GM21528 (cell line): ENCODE data around the gene IGF1R.

ENCODE experiments used
- ATAC-seq: cut with Tn5 transposase; IDR thresholded peaks from one replicate; pipeline ENCODE4 v1.9.1; 2021; ENCODE audit warnings: mild to moderate bottlenecking, moderate library complexity; ENCODE audit not compliant: unreplicated experiment, low FRiP score

The IGF1R gene

GRCh38 chr15:98722209-98722608 is 73.9 kb downstream of the IGF1R start:
- ATAC-seq, result no peak

DNA sequence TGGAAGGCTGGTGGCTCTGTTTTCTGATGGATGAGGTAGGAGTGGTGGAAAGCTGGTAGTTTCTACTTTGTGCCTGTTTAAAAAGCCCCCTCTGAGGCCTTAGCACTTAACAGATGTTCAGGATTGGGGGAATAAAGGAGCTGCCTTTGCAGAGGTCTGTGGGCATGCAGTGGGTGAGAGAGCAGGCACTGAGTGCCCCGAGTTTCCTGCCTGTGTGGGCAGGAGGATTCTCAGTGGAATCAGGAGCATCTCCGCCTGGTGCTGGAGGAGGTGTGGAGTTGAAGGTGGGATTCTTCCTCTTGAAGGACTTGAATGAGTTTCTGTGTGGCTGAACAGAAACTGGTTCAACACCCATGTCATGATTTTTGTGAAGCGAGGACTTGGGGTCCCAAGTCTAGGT is 74.3 kb downstream of the IGF1R start:
- ATAC-seq, result no peak

DNA sequence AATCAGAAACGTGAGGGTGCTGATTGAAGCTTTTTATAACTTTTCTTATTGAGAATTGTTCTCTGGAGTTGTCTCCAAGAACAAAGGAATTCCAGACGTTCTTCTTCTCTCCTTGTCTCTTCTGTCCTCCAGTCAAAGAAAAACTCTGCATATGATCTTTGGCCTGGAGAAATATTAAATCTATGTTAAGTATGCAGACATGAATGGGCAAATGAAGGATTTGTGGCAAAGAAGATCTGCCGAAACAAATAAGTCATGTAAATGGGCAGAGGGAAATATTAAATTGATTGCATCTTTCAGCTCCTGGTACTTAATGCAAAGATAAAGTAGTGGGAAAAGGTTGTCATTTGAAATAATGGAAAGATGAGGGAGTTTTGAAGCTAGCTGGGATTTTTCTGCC is 74.9 kb downstream of the IGF1R start:
- no peak for ATAC-seq

GRCh38 chr15:98724048-98724447 is 75.7 kb downstream of the IGF1R start:
- no peak for ATAC-seq

- ATAC-seq, result no peak
These were observed 76.2 kb downstream of the IGF1R start for GRCh38 chr15:98724494-98724893.

DNA sequence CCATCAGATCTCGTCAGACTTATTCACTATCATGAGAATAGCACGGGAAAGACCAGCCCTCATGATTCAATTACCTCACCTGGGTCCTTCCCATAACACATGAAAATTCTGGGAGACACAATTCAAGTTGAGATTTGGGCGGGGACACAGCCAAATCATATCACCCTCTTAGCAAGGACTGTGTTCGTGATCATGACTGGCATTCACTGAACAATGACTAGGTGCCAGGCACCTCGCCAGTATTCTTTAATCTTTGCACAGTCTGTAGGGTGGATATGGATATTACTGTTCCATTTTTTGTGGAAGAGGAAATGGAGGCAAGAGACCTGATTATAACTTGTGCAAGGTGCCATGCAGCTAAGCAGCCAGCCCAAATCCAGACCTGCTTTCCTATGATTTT is 77.5 kb downstream of the IGF1R start:
- ATAC-seq, result no peak

DNA sequence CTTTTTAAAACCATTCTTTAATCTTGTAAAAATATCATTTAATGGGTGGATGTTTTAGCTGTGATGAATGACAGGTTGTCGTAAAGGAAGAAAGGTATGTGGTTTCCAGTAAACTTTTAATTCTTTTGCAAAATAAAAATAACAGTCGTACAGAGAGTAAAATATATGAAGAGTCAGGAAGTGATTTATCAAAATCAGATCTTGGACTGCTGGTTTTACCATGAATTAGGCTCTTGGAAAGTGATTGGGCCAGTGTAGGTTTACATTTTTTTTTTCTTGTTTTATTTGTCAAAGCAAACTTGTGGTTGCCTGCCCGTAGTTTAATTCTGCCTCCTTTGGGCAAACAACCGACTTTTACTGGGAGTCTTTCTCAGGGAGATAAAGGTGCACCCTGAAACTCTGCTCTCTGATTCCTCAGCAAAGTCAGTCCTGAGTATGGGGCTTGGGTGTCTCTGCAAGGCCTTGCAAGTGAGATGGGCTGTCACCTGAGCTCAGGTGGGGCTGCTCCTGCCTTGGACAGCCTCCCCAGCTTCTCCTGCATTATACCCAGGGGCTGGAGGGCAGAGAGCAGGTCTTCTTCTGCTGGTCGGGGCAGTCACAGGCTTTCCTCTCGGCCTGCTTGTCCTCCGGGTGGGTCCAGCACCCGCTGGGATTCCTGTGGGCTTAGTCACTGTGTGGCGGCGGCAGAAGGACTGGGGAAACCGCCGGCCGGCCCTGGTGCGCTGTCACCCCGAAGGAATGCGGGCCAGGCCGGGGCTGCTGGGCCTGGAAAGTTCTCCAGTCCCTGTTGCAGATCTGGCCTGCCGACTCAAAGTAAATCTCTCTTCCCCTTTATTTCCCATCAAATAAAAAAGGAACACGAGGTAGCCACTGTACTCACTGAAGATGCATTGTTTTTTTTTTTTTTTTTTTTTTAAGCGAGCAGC is 79.0 kb downstream of the IGF1R start:
- ATAC-seq, result no peak

DNA sequence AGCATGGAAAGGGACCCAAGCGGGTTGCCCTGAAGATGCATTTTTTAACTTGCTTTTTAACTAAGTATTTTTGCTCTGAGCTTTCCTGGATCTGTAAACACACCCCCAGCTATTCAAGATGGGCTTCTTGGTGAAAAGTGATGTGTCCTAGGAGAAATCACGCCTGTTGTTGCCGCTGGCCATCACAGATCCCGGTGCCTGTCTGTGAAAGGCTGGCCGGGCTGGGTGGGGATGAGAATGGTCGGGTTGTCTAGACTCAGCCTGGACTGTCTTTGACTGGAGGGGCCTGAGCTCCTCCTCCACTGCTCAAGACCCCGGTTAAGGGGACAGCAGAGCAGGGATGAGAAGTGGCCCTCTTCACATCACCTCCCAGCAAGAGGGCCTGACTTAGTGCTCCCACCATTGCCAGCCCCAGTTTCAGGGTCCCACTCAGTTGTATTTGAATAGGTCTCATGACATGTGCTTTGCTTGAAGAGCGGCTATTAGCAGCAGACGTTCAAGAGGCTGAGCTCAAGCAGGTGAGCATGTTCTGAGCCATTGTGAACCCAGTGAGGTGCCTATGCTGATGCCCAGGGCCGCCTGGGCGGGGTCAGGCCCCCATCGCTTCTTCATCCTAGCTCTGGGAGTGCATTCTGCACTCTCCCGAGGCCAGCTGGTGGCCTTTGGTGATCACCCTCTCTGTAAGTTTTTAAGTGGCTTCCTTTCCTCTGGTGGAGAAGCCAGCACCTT is 79.9 kb downstream of the IGF1R start:
- no peak for ATAC-seq

GRCh38 chr15:98728811-98729160 is 80.4 kb downstream of the IGF1R start:
- no peak for ATAC-seq

- ATAC-seq, result no peak
These were observed 81.2 kb downstream of the IGF1R start for GRCh38 chr15:98729446-98730042.

DNA sequence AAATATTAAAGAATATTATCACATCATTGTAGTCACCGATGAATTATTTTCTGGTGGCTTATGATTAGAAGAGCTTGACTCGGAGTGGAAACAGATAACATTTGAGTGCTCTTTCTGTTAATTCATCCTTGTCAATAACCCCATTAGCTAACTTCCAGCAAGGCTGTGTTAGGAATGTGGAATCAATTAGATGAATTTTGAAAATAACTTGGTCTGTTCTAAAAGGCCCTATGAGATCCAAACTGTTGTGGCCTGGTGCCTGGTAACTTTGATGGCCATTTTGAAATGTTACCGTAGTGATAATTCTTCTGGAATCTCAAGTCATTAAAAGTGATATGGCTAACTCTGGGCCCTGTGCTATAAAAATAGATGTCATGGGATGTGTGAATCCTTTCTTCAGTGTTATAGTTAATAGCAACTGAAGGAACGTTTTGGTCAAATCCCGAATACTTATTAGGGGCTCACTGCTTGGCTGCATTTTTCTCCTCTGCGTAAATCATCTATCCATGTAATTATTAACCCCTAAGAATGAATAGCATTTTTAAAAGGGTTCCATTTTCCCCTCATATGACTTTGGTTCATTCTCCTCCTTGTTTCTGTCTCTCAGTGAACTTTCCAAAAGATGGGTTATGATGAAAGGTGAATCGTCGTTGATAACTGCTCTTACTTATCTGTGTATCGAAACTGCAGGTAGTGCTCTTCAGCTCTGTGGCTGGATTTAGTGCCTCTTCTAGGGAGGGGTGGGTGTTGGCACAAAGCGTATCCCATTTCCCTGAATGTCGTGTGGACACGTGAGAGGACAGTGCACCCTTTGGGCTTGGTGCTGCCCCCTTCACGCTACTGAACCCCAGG is 82.7 kb downstream of the IGF1R start:
- ATAC-seq, result no peak

DNA sequence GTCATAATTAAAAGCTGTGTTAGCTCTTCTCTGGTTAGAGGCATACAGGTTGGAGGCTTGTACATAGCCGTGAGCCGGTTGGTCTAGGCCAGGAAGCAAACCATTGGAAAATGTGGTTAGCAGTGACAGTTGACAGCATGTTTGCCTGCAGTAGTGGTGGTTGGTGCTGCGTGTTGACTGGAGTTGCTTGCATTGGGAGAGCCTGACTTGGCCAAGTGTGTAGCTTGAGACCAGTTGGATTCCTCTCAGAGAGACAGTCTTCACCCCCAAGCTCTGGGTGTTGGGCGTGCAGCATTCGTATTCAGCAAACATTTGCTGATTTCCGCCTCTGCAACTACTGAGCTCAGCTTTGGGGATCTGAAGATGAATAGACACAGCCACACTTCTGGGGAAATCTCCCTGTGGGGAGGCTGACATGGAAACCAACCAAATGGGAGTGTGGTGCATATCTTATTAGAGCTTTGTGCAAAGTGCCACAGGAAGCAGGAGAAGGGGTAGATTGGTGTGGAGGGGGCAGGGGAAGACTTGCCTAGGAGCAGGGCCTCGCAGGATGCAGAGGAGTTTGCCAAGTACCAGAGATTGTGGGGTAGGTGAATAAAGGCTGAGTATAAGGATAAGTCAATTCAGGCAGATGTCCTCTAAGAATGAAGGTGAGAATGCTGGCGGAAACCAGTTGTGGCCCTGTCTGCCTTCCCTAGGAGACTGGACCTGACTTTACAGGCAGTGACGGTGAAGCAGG is 83.5 kb downstream of the IGF1R start:
- ATAC-seq, result no peak

- ATAC-seq, result no peak
These were observed 84.8 kb downstream of the IGF1R start for GRCh38 chr15:98733098-98733497.

GRCh38 chr15:98734466-98735199 is 86.3 kb downstream of the IGF1R start:
- ATAC-seq, result no peak

DNA sequence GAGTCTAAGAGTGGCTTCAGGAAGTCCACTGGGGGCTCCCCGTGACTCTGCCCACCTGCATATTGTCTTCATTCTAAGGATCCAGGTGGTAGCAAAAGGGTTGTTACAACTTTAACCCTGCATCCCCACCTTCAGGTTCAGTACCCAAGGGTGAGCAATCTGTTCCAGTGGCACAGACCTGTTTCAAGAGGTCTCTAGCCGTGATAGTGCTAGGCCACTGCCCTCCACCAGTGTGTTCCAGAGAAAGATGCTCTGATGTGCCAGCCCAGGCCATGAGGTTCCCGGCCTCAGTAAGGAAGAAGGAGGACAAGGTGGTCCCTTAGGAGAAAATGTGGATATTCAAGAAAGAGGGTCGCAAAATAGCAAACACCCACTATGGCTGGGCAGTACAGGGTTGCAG is 87.0 kb downstream of the IGF1R start:
- ATAC-seq, result no peak

GRCh38 chr15:98735895-98736617 is 87.7 kb downstream of the IGF1R start:
- no peak for ATAC-seq

DNA sequence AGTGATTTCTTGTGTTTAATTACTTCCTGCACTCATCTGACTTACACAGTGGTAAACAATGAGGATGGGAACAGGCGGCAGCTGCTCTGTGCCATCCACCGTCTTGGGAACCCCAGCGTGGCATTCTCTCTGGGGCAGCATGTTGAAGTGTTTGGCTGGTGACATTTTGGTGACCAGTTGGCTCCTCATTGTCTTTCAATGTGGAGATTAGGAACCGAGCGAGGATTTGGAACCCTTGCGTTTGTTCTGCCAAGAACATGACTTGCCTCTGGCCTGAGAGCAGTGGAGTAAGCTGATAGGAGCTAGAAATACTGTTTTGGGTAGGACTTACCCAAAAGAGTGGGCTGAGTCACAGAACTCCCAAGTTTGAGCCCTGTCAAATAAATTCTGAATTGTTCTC is 88.8 kb downstream of the IGF1R start:
- ATAC-seq, result no peak

DNA sequence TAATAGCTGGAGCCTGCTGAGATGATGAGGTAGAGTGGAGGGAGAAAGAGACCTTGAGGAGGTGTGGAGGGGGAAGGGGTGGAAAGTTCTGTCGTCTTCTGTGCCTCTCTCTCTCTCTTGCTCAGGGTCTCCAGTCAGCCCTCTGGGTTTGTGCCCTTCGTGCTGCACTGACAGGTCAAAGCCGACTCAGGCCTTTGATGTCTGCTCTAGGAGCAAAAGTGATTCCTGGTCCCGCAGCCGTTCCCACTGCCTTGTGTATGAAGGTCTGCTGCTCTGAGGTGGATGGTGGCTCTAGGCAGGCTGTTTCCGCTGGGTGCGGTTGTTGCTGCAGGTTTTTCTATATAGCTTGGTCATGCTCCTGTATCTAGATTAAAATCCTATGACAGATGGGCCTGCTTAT is 89.4 kb downstream of the IGF1R start:
- ATAC-seq, result no peak
